Stimulated activated CD8-positive, alpha-beta memory T cell treated with anti-CD3 and anti-CD28 coated beads, Interleukin-15, amount 100 ng/mL, for 1 hour (primary cell): Measurements from ENCODE around the gene ABCA8.
"Not testable (repeated sequence)": the region's sequence is repeated elsewhere in the genome, so short reads cannot be mapped to it uniquely, and the experiment has no call there.

Source experiments
- DNase-seq: peaks from one replicate; pipeline ENCODE4 v3.0.0-alpha.2; 2020; ENCODE audit warnings: low read depth

The ABCA8 gene

DNA sequence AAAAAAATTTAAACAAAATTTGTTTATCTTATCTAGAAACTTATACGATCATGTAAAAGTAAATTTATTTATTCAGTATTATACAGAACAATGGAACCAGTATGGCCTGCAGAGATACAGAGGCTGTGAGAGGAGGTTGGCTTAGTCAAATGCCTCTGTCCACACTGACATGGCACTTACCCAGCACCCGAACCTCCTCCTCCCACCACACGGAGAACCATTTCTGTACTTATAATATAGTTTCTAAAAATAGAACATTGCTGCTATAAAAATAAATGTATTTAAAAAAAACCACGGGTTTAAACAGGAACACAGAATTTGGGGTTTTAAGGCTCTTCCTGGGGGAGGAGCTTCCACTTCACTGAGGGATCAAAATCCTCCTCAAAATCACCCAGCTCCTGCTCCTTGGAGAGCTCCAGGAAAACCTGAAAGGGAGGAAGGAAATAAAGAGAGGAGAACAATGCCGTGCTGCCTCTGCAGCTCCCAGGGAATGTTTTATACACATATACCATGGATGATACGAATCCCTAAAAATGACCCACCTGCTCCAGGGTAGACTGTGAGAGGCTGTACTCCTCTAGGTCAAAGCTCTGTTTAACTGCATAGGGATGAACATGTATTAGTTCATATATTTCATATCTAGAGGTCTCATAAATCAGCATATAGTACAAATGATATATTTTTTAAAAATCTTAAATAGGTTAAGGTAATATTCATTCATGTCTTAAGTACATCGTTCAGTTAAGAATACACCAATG lies 87.3 kb downstream of the ABCA8 start:
- no peak for DNase-seq

DNA sequence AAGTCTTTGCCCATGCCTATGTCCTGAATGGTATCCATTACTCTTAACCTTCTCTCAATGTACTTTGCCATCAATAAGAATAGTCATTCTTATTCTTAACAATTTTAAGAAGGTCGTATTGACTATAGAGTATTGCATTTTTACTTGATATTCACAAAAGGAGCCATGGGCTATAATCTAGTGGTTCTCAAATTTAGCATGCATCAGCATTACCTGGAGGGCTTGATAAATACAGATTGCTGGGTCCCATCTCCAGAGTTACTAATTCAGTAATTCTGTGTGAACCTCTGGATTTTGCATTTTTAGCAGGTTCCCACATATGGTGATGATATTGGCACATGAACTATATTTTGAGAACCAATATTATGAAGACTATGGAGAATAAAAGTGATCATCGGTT lies 89.6 kb downstream of the ABCA8 start:
- DNase-seq, result no peak

DNA sequence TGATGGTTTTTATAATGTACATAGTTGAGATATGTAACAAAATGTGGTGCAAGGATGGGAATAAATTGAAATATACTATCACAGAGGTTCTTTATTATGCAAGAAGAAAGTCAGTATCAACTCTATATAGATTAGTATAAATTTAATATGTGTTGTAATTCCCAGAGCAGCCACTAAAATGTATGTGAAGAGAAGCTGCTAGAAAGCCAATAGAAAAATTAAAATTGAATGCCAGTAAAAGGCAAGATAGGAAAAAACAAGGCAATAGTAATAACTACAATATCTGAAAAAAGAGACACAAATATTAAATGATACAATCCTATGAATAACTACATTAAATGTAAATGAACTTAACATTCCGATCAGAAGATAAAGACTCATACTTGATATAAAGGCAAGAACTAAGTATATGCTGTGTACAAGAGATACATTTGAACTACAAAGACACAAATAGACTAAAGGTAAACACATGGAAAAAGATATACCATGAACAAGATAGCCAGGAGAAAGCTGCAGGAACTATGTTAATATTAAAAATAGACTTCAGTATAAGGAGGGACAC lies 92.0 kb downstream of the ABCA8 start:
- DNase-seq, result no peak

DNA sequence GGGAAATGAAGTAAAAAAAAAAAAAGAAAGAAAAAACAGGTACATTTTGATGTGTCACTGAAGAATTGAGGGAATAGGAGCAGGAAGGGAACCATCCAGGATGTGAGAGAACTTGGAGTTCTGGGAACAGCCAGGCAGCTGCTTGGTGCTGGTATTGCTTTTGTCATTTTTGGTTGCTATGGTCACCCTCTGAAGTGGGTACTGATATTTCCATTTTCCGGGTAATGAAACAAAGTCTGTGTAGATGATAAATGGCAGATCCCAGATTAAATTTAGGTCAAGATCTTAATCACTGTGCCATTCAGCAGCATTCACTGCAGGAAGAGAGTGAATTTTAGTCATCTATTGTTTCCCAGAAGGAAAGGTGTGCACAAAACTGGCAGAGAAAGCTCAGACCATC lies 93.6 kb downstream of the ABCA8 start:
- no peak for DNase-seq

DNA sequence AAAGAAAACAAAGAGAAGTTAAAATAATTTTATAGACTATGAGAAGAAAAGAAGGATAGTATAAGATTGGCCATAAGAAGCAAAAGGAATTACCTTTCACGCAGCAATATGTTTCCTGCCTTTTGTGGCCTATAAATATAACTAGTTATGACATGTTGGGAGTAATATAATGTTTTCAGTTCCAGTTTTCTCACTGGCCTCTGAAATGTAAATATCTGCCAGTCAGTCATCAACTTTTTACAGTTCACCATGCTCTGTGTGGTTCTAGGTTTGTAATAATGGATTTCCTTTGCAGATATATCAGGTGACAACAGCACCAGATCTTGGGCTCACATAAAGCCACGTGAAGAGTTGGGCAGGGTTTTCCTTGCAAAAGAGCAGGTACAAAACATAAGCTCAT lies 94.3 kb downstream of the ABCA8 start:
- no peak for DNase-seq

DNA sequence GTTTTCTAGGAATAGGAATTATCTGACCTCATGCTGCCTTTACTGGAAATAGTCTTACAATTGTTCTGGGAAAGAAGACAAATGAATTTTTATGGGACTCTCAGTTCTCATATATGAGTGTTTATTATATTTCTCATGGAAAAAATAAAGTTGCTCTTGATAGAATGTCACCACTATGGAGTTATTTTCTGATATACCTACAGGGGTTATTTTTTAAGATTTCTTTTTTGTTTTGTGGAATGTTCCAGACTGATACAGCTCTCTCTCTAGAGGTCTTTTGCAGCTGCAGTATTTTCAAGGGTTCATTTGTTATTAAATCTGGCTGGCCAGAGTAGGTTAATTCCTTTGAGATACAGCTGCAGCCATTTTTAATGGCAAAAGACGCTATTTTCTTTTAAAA lies 100.7 kb downstream of the ABCA8 start:
- DNase-seq, result no peak

DNA sequence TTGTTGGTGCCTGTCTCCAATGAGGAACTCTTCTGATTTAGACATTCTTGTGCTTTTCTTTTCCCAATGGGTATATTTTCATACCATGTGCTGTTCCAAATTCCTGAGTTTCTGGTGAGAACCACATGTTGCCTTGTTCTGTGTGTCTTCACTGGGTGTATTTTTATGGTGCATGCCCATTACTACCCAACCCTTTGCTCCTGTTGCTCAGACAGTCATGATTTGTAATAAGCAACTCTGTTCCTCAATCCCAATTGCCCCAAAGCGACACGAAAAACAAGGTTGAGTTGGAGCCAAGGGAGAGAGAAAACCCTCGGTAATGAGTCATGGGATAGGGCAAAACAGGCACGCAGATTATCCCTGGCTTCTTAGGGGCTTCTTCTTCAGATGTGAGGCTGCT lies 101.8 kb downstream of the ABCA8 start:
- no peak for DNase-seq

DNA sequence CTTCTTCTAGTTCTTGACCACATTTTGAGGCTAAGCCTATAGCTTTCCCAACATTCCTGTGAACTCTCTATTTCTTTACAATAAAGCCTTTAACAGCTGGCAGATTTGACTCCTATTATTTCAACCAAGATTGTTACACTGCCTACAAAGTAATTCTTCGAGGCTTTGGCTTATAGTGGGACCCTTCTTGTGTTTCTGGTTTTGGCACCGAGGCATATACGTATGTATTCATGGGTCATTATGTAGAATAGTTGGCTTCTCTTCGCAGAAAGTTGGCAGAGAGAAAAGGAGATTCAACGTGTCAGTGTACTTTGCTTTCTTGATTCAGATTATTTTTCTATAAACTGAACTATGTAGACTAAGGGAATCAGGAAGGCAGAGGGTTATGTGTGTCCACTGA lies 102.2 kb downstream of the ABCA8 start:
- no peak for DNase-seq

DNA sequence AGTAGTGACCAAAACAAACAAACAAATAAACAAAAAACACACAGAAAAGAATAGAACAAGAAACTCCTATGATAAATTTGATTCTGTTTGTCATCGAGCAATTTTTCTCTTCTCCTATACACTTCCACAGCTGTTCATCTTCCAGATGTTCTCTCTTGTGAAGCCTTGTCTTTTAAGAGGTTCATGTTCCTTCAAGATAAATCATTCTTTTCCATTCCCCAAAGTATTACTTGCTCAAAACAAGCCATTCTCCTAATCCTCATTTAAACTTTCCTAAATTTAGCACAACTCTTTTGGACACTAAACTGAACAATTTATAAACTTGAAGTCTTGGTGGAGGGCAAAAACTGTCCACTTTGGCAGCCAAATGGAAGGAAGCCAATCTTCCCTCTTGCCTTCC lies 103.3 kb downstream of the ABCA8 start:
- no peak for DNase-seq

DNA sequence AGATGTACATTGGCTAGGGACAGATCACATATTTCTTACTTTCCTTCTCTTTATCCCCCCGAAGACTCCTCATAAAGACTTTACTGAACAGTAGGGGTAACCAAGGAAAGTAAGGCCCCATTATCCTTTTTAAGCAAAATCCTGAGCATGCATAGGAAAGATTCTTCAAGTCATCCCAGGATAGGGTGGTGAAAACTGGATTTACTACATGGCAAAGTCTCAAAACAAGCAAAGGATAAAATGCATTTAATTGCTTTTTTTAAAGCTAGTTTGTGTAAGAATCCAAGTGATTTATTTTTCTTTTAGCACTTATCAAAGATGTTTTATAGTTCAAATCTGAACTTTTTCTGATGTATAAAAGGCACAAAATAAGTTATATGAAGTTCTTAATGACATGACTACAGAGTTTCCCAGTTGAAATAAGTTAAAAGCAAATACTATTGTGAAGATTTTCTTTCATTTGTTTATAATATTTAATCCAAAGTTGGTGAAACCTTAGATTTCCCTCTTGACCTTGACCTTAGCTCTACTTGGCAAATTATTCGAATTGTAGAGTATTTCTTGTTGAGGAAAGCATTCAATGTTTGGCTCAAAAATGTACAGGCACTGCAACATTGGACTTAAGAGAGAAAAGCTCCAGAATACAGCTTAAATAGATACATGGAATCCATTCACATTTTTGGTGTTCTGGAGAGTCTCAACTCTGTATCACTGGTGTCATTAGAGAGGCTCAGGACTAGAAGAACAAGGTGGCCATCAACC lies 104.3 kb downstream of the ABCA8 start:
- no peak for DNase-seq

DNA sequence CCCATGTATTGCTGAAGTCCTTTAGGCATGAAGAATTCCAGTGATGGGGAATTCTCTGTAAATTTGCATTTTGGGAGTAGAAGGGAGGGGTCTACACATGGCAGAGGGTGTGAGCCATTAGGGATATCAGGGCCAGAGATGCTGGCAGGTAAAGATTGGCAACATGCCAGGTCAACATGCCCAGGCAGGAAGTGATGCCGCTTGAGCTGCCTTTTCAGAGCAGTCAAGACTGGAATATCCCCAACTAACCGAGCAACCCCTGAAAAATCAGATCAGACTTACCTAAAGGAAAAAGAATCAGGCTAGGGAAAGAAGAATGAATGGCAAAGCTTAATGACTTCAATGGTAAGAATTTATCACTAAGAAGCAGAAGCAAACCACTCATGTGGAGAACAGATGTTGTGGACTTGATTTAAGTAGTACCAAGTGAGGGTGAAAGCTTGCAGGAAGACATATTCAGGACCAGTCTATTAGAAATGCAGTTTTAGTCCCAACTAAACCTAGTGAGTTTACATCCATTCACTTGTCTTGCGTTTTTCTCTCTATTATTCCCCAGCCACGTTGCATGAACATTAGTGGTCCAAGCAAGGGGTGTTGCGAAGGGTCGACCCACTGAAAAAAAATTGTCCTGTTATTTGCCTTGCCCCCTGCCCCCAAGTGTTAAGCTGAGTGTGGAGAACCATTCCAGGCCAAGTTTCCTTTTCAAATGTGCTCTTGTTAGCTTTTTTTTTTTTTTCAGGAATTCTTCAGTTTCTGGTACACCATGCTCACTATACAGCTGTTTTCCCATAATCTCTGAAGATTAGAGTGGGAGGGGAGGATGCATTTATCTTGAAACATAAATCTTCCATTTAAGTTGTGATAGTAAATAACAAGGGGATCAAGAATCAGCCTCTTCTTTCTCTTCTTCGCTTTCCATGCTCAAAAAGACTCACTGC lies 105.2 kb downstream of the ABCA8 start:
- no peak for DNase-seq

DNA sequence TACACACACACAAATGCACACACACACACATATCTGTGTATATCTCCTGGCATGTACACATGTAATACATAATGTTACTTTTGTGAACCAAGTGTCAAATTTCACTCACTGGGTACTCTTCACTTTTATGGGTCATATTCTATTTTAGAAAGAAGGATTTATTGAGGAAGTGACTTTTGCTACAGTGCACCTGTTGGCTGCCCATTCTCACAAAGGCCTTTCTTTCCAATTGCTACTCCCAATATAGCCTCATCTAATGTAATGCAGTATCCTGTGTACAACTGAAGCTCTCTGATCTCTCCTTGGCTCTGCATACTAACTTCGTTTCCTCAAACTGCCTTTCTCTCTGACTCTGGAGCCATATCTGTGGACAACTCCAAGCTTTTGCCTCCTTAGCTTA lies 107.5 kb downstream of the ABCA8 start:
- DNase-seq, result no peak

DNA sequence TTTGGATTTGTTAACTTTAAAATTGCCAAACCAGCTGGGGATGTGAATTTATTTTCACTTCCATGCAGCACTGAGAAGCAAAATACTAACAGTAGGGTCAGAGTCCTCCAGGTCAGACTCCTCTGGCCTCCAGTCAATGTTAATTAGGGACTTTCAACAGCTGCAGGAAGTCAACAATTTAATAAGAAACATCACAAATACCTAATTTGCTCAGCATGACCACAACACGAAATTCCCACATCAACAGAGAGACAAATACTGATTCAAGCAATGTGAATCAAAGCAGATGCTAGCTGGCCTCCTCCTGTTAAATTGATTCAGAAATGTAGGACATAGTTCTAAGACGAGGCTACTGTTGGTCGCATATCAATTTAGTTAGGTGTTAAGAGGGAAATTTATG lies 111.7 kb downstream of the ABCA8 start:
- no peak for DNase-seq

DNA sequence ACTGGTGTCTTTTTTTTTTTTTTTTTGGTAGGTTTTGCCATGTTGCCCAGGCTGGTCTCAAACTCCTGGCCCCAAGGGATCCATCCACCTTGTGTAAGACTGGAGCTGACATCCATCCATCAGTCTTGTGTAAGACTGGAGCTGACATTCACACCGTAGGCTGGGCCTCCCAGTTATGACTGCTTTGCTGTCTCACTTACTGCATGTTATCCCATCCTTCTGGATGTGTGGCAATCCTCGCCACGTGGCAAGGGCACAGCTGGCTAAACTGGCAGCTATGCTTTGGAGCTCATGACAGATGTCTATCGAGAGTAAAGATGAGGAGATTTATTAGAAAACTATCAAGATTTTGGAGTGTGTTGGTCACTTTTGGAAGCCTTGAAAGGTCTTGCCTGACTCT lies 115.1 kb downstream of the ABCA8 start:
- no peak for DNase-seq

DNA sequence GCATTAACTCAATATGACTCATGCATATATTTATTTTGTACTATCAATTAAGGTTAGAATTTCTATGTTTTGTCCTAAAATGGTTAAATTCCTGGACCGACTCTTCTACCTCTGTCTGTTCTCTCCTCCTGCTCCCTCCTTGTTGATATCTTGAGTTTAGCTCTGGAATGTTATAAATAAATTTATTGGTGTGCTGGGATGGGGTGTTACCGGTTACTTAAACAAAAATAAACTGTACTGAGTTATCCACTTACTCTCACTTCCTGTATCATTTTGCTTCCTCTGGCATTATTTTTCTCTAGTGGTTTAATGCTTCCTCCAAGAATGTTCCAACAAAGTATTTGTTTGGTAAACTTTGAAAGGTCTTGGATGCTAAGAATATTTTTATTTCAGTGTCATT lies 120.1 kb downstream of the ABCA8 start:
- no peak for DNase-seq

DNA sequence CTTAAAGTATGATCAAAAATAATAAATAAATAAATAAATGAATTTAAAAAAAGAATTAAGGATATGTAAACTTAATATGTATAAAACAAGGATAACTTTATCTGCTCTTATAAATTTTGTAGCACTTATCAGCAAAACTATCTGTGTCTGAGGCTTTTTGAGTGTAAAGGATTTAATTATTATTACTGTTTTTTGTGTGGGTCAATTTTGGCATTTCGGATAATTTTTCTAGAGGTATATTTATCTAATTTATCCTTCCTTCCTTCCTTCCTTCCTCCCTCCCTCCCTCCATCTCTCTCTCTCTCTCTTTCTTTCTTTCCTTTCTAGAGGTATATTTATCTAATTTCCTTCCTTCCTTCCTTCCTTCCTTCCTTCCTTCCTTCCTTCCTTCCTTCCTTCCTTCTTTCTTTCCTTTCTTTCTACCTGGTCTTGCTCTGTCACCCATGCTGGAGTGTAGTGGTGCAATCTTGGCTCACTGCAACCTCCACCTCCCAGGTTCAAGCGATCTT lies 120.8 kb downstream of the ABCA8 start:
- no peak for DNase-seq

DNA sequence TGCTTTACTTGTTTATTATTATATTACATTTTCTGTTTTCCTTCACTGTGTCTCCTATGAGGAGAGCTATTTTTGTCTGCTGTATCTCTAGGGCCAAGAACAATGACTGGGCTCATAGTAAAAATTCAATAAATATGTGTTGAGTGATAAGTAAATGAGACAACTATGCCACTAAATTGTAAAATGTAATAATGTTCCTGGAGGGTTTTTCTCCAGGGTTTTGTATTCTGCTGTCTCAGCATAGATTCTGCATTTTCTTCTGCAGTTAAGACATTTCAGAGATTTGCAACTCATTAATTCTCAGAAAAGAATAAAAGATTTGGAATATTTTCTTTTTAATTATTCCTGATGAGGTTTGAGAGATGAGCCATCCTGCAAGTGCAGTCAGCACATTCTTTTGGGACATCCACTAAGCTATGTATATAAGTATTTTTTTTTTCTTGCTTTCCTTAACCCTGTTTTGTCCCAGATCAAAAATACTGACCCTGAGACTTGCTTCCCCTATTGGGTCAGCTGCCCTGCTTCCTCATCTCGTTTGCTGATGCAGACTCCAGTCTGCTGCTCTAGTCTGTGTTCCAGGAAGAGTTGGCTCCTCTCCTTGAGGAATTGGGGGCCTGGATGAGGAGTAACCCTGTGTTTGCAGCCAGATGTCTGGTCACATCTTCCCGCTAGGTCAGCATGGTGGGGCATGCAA lies 122.9 kb downstream of the ABCA8 start:
- no peak for DNase-seq

DNA sequence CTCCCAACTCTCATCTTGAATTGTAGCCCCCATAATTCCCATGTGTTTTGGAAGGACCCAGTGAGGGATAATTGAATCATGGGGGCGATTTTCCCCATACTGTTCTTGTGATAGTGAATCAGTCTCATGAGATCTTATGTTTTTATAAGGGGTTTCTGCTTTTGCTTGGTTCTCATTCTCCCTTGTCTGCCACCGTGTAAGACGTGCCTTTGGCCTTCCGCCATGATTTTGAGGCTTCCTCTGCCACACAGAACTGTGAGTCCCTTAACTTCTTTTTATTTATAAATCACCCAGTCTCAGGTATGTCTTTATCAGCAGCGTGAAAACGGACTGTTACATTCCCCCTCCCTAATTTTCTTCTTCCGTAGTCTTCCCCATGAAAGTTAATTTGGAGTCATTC lies 124.0 kb downstream of the ABCA8 start:
- no peak for DNase-seq

DNA sequence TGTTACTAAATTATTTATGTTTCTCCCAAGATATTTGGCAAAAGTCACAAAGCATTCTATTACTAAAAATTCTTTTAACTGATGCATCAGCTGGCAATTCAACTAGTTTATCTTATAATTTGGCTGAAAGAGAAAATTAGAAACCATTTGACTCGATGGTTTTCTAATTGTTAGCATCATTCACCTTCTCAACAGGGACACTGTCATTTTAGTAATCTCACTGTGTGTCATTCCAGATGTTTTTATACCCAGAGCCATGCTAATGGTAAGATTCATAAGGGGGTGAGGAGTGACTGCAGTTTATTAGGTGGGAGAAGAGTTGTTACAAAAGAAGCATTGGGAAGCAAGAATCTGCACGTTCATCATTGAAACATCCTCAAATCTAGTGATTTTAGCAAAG lies 124.9 kb downstream of the ABCA8 start:
- no peak for DNase-seq

DNA sequence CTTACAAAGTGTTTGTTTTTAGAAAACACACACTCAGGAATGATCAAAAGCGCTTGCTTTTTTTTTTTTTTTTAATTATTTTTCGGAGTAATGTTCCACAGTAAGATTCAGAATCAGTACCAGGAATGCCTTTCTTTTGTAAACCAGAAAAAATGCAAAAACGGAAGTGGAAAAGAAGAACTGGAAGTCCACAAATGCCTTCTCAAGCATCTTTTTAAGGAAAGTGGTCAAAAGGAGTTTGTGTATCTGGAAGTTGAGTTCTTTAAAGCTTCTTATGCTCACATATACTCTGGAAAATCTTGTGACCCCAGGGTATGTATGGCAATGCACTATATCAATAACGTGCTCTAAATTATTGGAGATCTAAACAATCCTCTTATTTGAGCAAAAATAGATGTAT lies 126.0 kb downstream of the ABCA8 start:
- DNase-seq, result no peak

DNA sequence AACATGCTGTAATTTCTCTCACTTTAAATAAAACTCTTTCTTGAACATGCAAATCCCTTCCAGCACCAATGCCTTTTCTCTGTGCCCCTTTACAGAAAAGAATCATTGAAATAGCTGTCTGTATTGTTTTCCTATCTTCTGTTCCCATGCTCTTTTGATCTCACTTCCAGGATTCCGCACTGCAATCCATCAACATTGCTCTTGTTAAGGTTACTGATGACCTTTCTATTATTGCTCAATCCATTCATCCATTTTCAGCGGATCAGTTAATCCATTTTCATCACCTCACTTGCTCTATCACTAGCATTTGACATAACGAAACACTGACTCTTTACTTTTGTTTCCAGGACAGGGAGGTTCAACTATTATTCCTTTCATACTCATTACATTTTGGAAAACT lies 130.5 kb downstream of the ABCA8 start:
- no peak for DNase-seq

DNA sequence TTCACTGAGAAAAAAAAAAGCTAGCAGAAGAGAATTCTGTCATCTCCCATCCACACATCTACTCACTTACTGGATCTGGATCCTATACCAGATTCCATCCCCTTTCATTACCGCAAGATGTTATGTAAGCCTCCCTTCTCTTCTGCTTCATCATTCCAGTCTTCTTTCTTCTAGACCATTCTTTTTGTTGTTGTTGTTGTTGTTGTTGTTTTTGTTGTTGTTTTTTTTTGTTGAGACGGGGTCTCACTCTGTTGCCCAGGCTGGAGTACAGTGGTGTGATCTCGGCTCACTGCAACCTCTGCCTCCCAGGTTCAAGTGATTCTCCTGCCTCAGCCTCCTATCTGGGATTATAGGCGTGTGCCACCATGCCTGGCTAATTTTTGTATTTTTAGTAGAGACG lies 131.0 kb downstream of the ABCA8 start:
- DNase-seq, result not testable (repeated sequence)
